Fibroblast of villous mesenchyme (primary cell): Measurements from ENCODE around the gene USP12. TPM values are rescaled to one million over a fixed set of nuclear protein-coding genes. Genes with fewer than 3 reads are reported as not detected.
"Not testable (repeated sequence)": the region's sequence is repeated elsewhere in the genome, so short reads cannot be mapped to it uniquely, and the experiment has no call there.

Experiments used
- DNase-seq: peaks from one replicate; pipeline ENCODE4 v3.0.0-alpha.2; 2010; ENCODE audit warnings: low read depth
- H3K4me3 ChIP-seq: 2 replicates; pipeline ENCODE4 v1.5.1; 2011; ENCODE audit warnings: low read depth, mild to moderate bottlenecking, low read length
- CTCF ChIP-seq: IDR thresholded peaks from 2 replicates; pipeline ENCODE4 v1.5.1; 2012; ENCODE audit warnings: low read depth, mild to moderate bottlenecking, low read length; ENCODE audit not compliant: insufficient read depth
- total RNA-seq: library from RNA; depleted of rRNA; stranded (reverse); fragments of >200 nt; gene quantifications from 2 replicates; pipeline ENCODE4 v1.2.3, GENCODE V29; 2012

USP12 gene
- 13.9 and 19.0 TPM in 2 replicates for total RNA-seq

GRCh38 chr13:27171244-27171826, at the start of gene USP12:
USP12 (minus strand) TSS chr13:27171811; CDS start chr13:27171639, 172 bp downstream.
- no peak for TF ChIP-seq CTCF
- peak within 1 kb of the TSS; percentile 69 for H3K4me3 ChIP-seq
- peak; percentile 28 for DNase-seq

GRCh38 chr13:27219611-27220010, 48.0 kb upstream of the USP12 start:
- no peak for TF ChIP-seq CTCF
- H3K4me3 ChIP-seq, result no peak overlapping the region
- no peak for DNase-seq

GRCh38 chr13:27218861-27219260, 47.2 kb upstream of the USP12 start:
- not testable (repeated sequence) for H3K4me3 ChIP-seq, DNase-seq

GRCh38 chr13:27217791-27218190, 46.2 kb upstream of the USP12 start:
- H3K4me3 ChIP-seq, result not testable (repeated sequence)

GRCh38 chr13:27213386-27213785, 41.8 kb upstream of the USP12 start:
- not testable (repeated sequence) for DNase-seq, H3K4me3 ChIP-seq

More at GRCh38 chr13:27217791-27218190, 46.2 kb upstream of the USP12 start:
- not testable (repeated sequence) for DNase-seq

- no peak overlapping the region for H3K4me3 ChIP-seq
- peak; percentile 21 for DNase-seq
- TF ChIP-seq CTCF, result no peak
These were observed 40.3 kb upstream of the USP12 start for GRCh38 chr13:27211771-27212364.

- no peak for DNase-seq
- no peak for TF ChIP-seq CTCF
- H3K4me3 ChIP-seq, result no peak overlapping the region
These were observed 39.7 kb upstream of the USP12 start for GRCh38 chr13:27211271-27211670.

- no peak for TF ChIP-seq CTCF
- DNase-seq, result no peak
- no peak overlapping the region for H3K4me3 ChIP-seq
These were observed 36.9 kb upstream of the USP12 start for GRCh38 chr13:27208514-27208913.
